ENCODE measurements around the gene NRIP1.

Gene NRIP1

DNA sequence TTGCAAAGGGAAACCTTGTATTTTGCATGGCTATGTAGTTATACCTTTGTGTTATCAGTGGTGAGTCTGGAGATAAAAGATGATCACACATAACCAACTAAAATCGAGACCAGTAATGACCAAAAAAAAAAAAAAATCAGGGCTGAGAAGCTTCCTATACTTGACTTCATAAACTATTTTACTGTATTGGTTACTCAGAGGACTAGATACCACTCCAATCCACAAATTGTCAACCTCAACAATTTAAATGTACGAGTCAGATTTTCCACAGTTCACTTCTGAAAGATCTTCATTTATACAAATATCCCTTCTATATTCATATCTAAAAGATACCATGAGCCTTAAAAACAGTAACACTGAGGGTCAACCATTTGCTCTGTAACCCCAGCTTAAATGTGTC lies 71.7 kb downstream of the NRIP1 start:
- TF ChIP-seq NFIC (IDR thresholded peaks at IDR 0.05) (no peak), CREB1 (IDR thresholded peaks at IDR 0.05; ENCODE audit: low read depth) (no peak), ZBTB7A (IDR thresholded peaks at IDR 0.05; ENCODE audit: low read depth) (no peak), FOXM1 (IDR thresholded peaks at IDR 0.05; ENCODE audit: borderline replicate concordance, low read depth) (no peak), TCF12 (IDR thresholded peaks at IDR 0.05; ENCODE audit: low read depth) (no peak)
- TF ChIP-seq, protein P1, sequence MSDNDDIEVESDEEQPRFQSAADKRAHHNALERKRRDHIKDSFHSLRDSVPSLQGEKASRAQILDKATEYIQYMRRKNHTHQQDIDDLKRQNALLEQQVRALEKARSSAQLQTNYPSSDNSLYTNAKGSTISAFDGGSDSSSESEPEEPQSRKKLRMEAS (IDR thresholded peaks at IDR 0.05) = no peak
- TF ChIP-seq, protein P2, sequence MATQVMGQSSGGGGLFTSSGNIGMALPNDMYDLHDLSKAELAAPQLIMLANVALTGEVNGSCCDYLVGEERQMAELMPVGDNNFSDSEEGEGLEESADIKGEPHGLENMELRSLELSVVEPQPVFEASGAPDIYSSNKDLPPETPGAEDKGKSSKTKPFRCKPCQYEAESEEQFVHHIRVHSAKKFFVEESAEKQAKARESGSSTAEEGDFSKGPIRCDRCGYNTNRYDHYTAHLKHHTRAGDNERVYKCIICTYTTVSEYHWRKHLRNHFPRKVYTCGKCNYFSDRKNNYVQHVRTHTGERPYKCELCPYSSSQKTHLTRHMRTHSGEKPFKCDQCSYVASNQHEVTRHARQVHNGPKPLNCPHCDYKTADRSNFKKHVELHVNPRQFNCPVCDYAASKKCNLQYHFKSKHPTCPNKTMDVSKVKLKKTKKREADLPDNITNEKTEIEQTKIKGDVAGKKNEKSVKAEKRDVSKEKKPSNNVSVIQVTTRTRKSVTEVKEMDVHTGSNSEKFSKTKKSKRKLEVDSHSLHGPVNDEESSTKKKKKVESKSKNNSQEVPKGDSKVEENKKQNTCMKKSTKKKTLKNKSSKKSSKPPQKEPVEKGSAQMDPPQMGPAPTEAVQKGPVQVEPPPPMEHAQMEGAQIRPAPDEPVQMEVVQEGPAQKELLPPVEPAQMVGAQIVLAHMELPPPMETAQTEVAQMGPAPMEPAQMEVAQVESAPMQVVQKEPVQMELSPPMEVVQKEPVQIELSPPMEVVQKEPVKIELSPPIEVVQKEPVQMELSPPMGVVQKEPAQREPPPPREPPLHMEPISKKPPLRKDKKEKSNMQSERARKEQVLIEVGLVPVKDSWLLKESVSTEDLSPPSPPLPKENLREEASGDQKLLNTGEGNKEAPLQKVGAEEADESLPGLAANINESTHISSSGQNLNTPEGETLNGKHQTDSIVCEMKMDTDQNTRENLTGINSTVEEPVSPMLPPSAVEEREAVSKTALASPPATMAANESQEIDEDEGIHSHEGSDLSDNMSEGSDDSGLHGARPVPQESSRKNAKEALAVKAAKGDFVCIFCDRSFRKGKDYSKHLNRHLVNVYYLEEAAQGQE (IDR thresholded peaks at IDR 0.05; ENCODE audit: low read depth) = no peak

DNA sequence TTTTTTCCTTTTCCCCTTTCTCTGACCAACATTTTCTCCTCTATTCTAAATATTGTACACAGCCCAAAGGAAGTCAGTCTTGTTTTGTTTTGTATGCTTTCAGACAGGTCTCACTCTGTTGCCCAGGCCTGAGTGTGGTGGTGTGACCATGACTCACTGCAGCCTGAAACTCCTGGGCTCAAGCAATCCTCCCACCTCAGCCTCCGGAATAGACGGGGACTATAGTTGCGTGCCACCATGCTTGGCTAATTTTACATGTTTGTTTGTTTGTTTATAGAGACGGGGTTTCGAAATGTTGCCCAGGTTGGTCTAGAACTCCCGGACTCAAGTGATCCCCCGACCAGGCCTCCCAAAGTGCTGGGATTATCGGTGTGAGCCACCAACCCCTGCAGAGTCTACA lies 72.8 kb downstream of the NRIP1 start:
- no peak for TF ChIP-seq ZBTB7A (IDR thresholded peaks at IDR 0.05; ENCODE audit: low read depth)

DNA sequence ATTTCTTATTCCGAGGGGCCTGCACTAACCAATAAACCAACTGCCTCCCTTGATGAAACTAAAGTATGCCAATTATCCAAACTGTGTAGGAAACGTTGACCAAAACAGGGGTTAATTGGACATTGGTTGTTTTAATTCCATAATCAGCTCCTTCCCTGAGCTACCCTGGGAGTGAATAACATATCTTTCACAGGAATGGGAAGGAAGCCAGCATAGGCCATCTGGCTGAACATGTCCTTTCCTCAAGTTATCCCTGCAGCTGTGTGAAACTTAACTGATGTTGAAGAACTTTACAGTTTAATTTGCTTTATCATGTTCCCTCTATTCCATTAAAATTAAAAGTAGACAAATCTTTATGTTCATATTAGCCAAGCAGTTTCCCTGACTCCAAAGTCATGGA lies 75.4 kb downstream of the NRIP1 start:
- TF ChIP-seq, protein P2 (IDR thresholded peaks at IDR 0.05; ENCODE audit: low read depth) = no peak
- TF ChIP-seq NFIC (IDR thresholded peaks at IDR 0.05) (no peak), EGR1 (IDR thresholded peaks at IDR 0.05) (no peak), TCF12 (IDR thresholded peaks at IDR 0.05; ENCODE audit: low read depth) (no peak), CEBPB (IDR thresholded peaks at IDR 0.05) (no peak), RAD21 (IDR thresholded peaks at IDR 0.05; ENCODE audit: low read depth) (no peak), FOXM1 (IDR thresholded peaks at IDR 0.05; ENCODE audit: borderline replicate concordance, low read depth) (no peak), EP300 (IDR thresholded peaks at IDR 0.05; ENCODE audit: borderline replicate concordance) (no peak), ZBTB7A (IDR thresholded peaks at IDR 0.05; ENCODE audit: low read depth) (no peak), CREB1 (IDR thresholded peaks at IDR 0.05; ENCODE audit: low read depth) (no peak)
- TF ChIP-seq, protein P3, sequence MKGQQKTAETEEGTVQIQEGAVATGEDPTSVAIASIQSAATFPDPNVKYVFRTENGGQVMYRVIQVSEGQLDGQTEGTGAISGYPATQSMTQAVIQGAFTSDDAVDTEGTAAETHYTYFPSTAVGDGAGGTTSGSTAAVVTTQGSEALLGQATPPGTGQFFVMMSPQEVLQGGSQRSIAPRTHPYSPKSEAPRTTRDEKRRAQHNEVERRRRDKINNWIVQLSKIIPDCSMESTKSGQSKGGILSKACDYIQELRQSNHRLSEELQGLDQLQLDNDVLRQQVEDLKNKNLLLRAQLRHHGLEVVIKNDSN (IDR thresholded peaks at IDR 0.05) = no peak
- TF ChIP-seq, protein P1 (IDR thresholded peaks at IDR 0.05) = no peak

DNA sequence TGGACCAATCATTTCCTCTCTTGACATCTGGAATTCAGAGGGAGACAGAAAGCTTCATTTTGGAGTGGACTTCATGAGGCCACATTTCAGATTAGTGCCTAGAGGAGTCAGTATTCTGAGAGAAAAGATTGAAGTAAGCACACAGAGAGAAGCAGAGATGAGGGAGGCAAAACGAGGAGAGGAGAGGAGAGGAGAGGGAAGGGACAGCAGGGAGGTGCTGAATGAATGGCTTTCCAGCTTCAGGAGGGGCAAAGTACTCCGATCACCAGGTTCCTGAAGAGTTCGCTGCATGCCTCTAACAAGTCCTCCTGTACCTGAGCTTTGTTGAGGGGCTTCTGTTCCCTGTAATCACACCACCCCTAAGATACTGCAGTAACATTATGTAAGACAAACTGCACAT lies 76.0 kb downstream of the NRIP1 start:
- TF ChIP-seq, protein P3 (IDR thresholded peaks at IDR 0.05) = no peak
- TF ChIP-seq TCF12 (IDR thresholded peaks at IDR 0.05; ENCODE audit: low read depth) (no peak), ZBTB7A (IDR thresholded peaks at IDR 0.05; ENCODE audit: low read depth) (no peak), TEAD4 (IDR thresholded peaks at IDR 0.05) (no peak), CREB1 (IDR thresholded peaks at IDR 0.05; ENCODE audit: low read depth) (no peak)
- TF ChIP-seq, protein P2 (IDR thresholded peaks at IDR 0.05; ENCODE audit: low read depth) = no peak
- TF ChIP-seq, protein P1 (IDR thresholded peaks at IDR 0.05) = no peak

DNA sequence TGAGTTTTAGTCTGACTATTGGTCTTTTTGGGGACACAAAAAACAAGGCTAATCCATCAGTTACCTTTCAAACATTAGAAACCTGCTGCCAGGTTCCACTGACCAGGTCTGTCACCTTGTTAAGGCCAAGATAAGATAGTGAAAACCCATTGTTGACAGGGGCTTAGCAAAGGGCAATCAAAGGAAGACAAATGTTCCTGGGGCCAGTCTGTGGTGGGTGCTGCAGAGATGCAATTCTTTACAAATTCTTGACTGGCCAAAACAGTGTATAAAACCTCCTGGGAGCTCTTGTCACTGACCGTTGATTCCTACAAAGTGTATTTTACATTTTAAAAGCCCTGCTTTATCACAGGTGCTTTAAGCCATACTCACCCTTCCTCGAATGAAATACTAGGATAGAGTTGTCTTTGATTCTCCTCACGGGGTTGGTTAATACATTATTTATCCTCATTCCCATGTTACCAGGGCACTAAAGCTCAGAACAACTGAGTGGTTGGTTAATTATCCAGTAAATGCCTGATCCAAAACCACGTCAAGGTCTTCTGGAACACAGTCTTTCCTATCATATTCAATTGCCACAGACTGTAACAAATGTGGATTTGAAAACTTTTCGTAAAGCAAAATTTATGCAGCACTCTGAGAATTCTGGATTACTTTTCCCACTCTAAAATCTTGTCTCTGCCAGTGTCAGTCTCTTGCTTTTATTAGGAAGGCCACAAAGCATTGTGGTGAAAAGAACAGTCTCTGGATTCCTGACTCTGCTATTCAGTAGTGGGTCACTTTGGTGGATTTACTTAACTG lies 77.2 kb downstream of the NRIP1 start:
- TF ChIP-seq CREB1 (IDR thresholded peaks at IDR 0.05; ENCODE audit: low read depth) (no peak), CEBPB (IDR thresholded peaks at IDR 0.05) (no peak), YY1 (IDR thresholded peaks at IDR 0.05; ENCODE audit: low read depth) (no peak), TEAD4 (IDR thresholded peaks at IDR 0.05) (no peak), NFIC (IDR thresholded peaks at IDR 0.05) (no peak), TAF1 (IDR thresholded peaks at IDR 0.05; ENCODE audit: low read depth) (no peak), EGR1 (IDR thresholded peaks at IDR 0.05) (no peak), FOXM1 (IDR thresholded peaks at IDR 0.05; ENCODE audit: borderline replicate concordance, low read depth) (no peak), TCF12 (IDR thresholded peaks at IDR 0.05; ENCODE audit: low read depth) (no peak), RAD21 (IDR thresholded peaks at IDR 0.05; ENCODE audit: low read depth) (no peak), ZBTB7A (IDR thresholded peaks at IDR 0.05; ENCODE audit: low read depth) (no peak), EP300 (IDR thresholded peaks at IDR 0.05; ENCODE audit: borderline replicate concordance) (no peak)
- TF ChIP-seq, protein P1 (IDR thresholded peaks at IDR 0.05) = no peak
- TF ChIP-seq, protein P3 (IDR thresholded peaks at IDR 0.05) = no peak
- TF ChIP-seq, protein P2 (IDR thresholded peaks at IDR 0.05; ENCODE audit: low read depth) = no peak
